ENCODE results near the gene SLC29A4. TPM values are rescaled to one million over a fixed set of nuclear protein-coding genes. Genes with fewer than 3 reads are reported as not detected.
"Not testable (repeated sequence)": the region's sequence is repeated elsewhere in the genome, so short reads cannot be mapped to it uniquely, and the experiment has no call there.

SLC29A4 gene
- polyA plus RNA-seq, 4 donors: 19.9 to 29.6 (median 24.9) TPM

DNA sequence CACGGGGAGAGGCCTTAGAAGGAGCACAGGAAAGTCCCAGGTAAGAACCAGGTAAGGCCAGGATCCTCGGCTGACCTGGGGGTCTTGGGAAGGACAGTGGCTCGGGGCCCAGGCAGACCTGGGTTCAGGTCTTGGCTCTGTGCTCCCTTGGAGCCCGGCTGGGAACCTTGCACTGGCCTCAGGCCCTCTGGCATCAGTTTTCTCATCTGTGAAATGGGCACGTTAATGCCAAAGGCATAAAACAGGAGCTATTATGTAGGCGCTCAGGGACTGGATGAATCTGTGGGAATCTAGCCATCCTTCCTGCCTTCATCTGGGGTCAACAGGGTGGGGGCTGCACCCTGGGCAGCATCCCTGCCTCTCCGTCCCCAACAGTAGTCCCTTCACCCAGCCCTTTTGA, 8.3 kb upstream of the SLC29A4 start:
- DNase-seq (ENCODE audit: low read depth in 4 of 4, low spot score in 3 of 4): no peak

DNA sequence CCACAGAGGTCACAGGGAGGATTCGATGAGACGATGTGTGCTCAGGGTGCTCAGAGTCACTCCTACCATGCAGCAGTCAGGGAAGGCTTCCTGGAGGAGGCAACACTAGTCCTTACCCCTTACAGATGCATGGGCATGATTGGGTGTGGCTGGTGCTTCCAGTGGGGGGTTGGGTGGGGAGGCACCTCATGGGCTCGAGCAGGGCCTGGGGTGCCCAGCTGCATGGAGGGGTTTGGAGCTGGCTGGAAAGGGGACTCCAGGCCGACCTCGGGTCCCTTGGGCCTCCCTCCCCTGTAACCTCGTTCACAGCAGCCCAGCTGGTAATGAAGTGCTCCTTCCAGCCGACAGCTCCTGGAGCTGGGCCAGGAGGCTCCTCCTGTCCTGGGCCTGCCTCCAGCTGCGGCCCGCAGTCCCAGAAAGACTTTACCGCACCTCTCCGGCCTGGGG, 7.7 kb upstream of the SLC29A4 start:
- not testable (repeated sequence) for DNase-seq (ENCODE audit: low read depth in 4 of 4, low spot score in 3 of 4)

DNA sequence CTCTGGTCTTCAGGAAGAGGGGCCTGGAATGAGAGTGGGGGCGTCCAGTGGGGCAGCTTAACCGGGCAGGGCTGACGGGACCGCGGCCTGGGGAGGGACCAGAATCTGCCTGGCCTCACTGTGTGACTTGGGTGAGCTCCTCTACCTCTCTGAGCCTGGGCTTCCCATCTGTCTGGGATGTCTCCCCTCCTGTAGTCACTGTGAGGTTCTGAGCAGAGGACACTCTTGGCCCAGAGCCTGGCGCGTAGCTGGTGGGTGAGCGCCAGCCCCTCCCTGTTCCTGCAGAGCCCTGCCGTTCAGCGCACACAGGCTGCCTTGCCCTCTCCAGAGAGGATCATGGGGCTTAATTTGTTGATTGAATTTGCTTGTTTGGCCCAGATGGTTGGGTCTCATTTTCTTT, 7.2 kb upstream of the SLC29A4 start:
- DNase-seq (ENCODE audit: low read depth in 4 of 4, low spot score in 3 of 4): not testable (repeated sequence)

DNA sequence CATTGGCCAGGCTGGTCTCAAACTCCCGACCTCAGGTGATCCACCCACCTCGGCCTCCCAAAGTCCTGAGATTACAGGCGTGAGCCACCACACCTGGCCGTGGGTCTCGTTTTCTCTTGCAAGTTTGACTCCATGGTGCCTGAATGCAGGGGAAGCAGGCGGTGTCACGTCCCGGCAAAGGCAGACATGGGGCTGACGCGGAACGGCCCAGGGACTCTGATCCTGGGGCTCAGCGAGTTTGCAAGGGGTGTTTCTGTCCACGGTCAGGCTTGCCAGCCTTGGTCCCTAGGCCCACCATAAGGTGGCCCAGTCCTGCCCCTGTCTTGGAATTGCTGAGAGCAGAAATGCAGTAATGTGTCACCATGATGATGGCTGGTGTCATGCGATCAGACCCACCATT, 6.6 kb upstream of the SLC29A4 start:
- DNase-seq (ENCODE audit: low read depth in 4 of 4, low spot score in 3 of 4): not testable (repeated sequence)

DNA sequence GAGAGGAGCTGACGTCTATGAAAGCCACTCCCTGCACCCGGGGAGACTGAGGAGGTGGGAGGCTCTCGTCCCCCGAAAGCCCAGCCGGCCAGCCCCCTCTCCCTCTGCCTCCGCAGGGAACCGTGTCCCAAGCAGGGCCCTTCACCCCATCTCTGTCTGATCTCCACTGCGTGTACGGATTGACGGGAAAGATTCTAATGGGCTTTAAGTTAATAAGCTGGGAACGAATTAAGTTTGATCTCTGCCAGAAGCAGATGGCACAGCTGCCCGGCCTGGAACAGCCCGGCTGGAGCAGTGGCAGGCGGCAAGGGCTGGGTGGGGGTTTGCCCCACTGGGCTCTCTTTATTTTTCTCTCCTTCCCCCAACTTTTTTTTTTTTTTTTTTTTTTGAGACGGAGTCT, 6.1 kb upstream of the SLC29A4 start:
- DNase-seq (ENCODE audit: low read depth in 4 of 4, low spot score in 3 of 4): no peak

DNA sequence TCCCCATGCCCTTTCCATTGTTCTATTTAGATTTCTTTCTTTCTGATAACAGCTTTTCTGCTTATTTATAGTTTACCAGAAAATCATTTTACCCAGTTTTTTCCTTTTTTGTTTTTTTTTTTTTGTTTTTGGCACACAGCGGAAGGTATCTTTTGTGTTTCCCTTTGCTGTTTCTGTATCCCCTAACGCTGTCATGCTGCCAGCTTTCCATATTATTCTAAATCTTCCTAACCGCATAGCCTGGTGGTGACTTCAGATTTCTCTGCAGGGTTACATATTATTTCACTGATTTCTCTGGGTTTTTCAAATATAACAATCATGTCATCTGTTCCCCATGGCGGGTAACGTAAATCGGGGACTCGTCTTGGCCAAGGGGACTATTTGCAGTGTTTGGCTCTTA, 4.0 kb upstream of the SLC29A4 start:
- no peak for DNase-seq (ENCODE audit: low read depth in 4 of 4, low spot score in 3 of 4)

DNA sequence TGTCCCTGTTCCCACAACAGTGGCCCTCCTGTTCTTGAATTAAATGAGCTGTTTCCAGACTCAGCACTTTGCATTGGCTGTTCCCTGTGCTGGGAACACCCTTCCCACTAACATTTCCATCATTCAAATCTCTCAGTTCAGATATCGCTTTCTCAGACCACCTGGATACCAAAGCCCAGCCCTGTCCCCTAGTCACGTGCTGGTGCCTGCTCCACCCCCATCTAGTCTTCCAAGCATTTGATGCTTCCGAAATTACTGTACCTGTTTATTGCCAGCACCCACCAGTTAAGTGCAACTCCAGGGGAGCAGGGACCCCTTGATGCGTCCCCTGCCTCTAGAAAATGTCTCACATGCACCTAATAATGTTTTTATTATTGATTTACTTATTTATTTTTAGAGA, 3.0 kb upstream of the SLC29A4 start:
- no peak for DNase-seq (ENCODE audit: low read depth in 4 of 4, low spot score in 3 of 4)

DNA sequence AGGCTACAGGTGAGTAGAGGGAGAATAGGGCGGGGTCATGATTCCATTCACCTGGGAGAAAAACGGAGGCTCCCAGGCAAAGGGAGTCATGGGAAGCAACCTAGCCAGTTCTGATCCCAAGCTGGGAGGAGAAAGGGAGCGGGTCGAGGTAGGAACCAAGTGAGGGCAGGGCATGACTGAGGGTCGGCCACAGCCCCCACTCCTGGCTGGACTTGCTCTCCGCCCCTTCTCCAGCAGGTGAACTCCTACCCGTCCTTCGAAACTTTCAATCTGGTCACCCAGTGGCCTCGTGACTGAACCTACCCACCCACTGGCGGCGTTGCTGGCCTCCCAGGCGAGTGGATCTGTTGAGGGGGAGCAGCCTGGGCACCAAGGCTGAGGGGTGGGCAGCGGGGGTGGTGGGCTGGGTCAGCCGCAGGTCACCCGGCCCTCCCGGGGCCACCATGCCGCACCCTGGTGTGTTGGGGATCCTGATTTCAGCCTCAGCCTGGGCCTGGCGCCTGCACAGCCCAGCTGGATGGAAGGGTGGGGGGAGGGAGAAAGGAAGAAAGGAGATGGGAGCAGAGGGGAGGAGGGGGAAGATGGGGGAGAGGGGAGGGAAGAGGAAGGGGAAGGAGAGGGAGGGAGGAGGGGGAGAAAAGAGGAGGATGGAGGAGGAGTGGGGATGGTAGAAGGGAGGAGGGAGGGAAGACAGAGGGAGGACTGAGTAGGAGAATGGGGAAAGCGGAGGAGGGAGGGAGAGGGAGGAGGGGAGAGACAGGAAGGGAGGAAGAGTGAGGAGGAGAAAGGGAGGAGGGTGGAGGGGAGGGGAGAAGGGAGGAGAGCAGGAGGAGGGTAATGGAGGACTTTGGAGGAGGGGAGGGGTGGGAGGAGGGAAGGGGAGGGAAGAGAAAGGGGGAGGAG, 894 bp upstream of the SLC29A4 start:
- DNase-seq (ENCODE audit: low read depth in 4 of 4, low spot score in 3 of 4): not testable (repeated sequence)

DNA sequence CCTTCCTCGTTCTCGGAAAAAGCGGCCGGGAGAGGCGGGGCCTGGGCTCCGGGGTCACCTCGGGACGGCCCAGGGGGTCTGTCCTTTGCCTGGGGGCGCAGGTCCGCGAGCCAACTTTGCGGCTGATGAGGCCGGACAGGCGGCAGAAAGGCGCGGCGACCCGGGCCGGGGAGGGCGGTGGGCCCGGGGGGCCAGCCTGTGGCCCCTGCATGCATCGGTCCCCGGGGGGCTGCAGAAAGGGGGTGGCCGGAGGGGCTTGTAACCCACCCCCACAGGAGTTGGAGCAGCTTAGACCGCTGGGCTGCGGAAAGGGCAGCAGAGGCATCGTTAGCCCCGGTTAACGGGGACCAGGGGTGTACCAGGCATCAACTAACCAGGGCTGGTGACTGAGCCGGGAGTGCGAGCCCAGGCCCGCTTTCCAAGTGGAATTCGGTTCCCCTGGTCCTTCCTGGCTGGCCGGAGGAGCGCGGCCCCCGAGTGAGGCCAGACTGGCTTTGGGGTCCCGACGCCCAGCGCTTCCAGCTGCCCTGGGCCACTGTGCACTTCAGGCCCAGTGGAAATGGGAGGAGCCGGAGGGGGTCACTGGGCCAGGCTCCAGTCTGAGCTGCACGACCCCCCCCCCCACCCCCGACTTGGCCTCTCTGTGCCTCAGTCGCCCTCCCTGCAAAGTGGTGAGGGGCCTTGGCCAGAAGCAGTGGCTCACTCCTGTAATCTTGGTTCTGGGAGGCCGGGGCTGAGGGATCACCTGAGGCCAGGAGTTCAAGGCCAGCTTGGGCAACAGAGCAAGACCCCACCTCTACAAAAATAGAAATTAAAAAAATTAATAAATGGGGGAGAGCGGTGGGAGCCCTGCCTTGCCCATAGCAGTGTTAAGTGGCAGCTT, 919 bp downstream of the SLC29A4 start:
- no peak for DNase-seq (ENCODE audit: low read depth in 4 of 4, low spot score in 3 of 4)

DNA sequence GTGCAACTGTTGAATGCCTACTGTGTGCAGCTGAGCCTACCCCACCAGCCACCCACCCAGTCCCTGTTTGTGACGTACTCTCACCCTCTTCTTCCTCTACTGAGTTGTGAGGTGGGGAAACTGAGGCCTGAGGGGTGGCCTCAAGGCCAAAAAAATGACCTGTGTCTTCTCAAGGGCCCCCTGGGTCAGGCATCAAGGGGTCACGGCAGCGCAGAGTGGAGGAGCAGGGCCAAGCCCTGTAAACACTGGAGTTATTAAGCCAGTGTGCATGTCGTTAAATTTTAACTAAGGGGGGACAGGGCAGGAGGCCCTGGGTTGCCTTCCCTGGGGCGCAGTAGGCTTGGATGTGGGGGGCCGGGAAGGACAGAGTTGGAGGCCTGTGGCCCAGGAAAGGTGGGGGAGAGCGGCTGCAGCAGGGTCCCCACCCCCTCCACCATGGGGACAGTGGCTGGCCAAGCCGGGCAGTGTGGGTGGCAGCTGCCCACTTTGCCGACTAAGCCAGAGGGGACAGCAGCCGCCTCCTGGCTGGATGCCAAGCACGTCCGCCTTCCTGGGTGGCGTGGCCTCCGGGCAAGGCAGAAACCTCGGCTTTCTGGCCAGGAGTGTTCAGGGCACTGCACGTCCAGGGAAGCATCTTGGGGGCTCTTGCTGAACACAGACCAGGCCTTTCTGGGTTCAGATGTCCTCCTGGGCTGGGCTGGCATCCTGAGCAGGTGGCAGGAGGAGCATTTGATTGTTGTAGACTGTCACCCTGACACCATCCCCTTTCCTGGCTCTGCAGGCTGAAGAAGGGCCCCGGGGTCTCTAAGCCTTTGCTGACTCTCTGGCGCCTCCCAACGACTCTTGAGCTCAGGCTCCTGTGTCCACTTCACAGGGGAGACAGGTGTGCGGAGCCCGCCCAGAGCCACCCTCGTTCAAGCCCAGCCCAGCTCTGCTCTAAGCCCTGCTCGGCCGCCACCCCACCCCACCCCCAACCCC, 1.9 kb downstream of the SLC29A4 start:
- DNase-seq (ENCODE audit: low read depth in 4 of 4, low spot score in 3 of 4): peak in 3 of 4 donors; percentile 48 to 56 (median 54)

DNA sequence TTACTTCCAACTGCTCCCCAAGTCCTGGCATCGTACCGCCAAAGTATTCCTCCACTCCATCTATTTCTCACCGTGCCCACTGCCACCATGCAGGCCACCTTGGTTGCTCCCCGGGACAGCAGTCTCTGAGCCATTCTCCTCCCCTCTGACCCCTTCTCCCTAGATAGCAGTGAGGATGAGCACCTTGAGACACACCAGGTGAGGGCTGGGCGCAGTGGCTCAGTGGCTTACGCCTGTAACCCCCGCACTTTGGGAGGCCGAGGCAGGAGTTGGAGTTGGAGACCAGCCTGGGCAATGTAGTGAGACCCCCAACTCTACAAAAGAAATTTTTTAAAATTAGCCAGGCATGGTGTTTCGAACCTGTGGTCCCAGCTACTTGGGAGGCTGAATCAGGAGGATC, 4.2 kb downstream of the SLC29A4 start:
- no peak for DNase-seq (ENCODE audit: low read depth in 4 of 4, low spot score in 3 of 4)

DNA sequence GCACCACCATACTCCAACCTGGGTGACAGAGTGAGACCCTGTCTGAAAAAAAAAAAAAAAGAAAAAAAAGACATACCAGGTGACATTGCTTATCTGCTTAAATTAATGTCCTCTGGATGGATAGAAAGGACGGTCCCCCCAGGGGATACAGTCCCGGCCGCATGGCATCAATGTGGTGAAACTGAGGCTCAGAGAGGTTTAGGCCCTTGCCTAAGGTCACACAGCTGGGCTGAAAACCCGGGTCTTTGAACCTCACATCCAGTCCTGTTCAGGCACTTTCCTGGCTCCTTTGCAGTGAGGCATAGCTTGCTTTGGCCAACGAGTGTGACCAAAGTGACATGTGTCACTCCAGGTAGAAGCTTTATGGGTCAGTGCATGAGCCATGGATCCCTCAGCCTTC, 4.6 kb downstream of the SLC29A4 start:
- DNase-seq (ENCODE audit: low read depth in 4 of 4, low spot score in 3 of 4): not testable (repeated sequence)

DNA sequence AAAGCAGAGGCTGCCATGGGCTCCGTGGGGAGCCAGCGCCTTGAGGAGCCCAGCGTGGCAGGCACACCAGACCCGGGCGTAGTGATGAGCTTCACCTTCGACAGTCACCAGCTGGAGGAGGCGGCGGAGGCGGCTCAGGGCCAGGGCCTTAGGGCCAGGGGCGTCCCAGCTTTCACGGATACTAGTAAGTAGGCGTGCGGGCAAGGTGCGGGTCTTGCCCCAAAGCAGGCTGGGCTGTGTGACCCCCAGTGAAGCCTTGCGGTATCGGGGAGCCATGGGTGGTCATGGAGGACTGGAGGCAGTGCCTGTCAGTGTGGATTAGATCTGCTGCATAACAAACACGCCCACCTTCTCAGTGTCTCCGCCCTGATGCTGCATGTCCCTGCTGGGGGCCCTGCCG, 5.1 kb downstream of the SLC29A4 start:
- no peak for DNase-seq (ENCODE audit: low read depth in 4 of 4, low spot score in 3 of 4)

DNA sequence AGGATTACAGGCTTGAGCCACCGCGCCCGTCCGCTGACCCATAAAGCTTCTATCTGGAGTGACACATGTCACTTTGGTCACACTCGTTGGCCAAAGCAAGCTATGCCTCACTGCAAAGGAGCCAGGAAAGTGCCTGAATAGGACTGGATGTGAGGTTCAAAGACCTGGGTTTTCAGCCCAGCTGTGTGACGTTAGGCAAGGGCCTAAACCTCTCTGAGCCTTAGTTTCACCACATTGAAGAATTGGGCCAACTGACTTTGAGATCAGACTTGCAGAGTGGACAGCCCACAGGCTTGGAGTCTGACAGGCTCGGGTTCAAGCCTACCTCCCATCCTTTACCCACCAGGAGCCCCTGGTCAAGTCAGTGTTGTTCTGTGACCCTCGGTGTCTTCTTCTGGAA, 5.8 kb downstream of the SLC29A4 start:
- not testable (repeated sequence) for DNase-seq (ENCODE audit: low read depth in 4 of 4, low spot score in 3 of 4)

DNA sequence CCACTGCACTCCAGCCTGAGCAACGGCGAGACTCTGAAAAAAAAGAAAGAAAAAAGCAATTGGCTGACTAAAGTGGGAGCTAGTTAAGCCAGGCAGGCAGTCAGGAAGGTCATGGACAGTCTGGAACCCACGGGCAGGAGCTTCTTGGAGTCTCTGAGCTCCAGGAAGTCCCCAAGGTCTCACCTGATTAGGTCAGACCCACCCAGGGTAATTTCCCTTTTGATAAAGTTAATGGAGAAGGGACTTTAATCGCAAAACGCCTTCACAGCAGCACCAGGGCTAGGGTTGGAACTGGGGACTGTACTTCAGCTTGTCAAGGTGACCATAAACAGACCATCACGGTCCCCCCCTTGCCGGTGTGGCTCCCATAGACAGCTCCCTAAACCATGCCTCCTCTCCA, 6.6 kb downstream of the SLC29A4 start:
- no peak for DNase-seq (ENCODE audit: low read depth in 4 of 4, low spot score in 3 of 4)

DNA sequence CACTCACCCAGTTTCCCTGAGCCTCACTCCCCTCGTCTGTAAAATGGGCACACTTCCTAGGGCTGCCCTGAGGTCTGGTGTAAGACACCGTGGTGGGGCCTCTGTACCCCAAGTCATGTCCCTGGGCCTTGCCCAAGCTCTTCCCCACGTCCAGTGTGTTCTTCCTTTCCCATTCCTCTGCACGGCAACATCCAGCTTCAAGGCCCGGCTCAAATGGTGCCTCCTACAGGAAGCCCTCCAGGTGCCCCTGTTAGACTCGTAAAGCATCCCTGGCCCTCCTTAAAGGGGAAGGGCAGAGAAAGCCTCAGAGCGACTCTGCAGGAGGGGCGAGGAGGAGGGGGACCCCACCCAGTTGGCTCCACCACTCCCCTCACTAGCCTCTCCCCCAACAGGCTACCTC, 8.6 kb downstream of the SLC29A4 start:
- no peak for DNase-seq (ENCODE audit: low read depth in 4 of 4, low spot score in 3 of 4)

DNA sequence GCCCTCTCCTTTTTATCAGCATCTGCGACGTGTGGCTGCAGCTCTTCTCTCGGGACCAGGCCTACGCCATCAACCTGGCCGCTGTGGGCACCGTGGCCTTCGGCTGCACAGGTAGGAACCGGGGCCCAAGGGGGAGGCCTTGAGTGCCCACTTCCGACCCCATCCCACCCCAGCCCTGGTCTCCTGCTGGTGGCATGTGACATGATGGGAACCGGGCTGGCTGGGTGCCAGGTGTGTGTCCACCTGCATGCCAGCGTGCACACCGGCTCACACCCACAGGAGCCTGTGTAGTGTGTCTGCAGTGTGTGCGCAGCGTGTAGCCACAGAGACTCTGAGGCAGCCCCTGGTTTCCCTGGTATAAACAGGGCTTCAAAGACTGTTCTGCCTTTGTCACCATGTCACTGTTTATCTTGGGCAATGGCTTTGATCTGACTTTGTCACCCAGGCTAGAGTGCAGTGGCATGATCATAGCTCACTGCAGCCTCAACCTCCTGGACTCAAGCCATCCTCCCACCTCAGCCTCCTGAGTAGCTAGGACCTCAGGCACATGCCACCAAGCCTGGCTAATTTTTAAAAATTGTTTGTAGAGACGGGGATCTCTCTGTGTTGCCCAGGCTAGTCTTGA, 9.1 kb downstream of the SLC29A4 start:
- not testable (repeated sequence) for DNase-seq (ENCODE audit: low read depth in 4 of 4, low spot score in 3 of 4)

DNA sequence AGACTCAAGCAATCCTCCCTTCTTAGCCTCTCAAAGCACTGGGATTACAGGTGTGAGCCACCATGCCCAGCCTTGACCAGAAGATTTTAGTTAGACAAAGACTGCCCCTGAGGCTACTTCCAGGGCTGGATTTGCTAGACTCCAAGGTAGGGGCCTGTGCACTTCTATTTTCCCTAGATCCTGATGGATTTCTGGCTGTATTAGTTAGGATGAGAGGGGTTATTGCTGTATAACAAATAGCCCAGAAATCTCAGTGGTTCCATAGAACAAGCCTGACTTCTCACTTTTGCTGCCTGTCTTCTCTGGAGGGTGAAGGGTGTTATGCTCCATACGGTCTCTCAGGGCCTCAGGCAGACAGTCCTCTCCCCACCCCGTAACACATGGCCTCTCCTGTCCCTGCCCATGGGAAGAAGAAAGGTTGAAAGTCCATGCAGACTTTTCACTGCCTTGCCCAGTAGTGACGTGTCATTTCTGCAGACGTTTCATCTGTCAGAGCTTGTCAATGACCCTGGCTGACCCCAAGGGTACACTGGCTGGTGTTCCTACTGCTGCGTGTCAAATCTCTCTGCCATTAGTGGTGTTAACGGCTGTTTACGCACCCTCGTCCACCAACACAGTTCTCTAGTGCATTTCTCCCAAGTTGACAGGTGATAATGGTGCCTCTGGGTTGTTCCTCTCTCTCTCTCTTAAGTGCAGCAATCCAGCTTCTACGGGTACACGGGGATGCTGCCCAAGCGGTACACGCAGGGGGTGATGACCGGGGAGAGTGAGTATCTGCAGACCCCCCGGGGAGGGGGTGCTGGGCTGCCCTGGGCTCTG, 11.6 kb downstream of the SLC29A4 start:
- DNase-seq (ENCODE audit: low read depth in 4 of 4, low spot score in 3 of 4): no peak
